Right lobe of liver (tissue), 4 donors: ENCODE measurements around the gene SSBP3.

Experiments used
- POLR2A ChIP-seq: fragments of 450-650 bp; IDR thresholded peaks from one replicate; pipeline ENCODE4 v1.6.1; 2017; ENCODE audit warnings: antibody characterized with exemption, mild to moderate bottlenecking
- TF ChIP-seq, protein P1 (sequence below), 4 donors: fragments of 200-600 bp in 3 of 4; fragments of 450-650 bp in 1 of 4; IDR thresholded peaks; one replicate each; pipeline versions ENCODE4 v1.5.1 to v1.8.0; 2016 to 2022; ENCODE audit warnings: antibody characterized with exemption in 4 of 4, mild to moderate bottlenecking in 2 of 4
- donor health status: DM: no; HTN: no; CAD: no.
- donor health status: DM: no; HTN: no; CAD: no.
- donor health status: DM: no; HTN: yes; CAD: no.

DNA sequence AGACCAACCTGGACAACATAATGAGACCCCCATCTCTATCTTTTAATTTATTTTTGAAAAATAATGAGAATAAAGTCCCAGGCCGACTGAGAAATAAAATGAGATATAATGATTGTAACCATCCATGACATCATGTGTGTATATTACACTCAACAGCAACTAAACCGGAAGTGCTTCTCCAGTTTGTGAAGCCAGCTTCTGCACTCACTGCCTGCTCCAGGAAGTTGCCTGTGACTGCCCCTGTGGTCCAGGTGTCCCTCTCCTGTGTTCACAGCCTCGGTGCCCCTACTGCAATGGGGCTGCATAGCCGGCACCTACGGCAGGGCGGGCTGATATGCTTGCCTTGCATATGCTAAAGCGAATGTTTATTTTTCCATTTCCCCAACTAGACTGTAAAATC, 68.3 kb downstream of the SSBP3 start:
- TF ChIP-seq, protein P1, sequence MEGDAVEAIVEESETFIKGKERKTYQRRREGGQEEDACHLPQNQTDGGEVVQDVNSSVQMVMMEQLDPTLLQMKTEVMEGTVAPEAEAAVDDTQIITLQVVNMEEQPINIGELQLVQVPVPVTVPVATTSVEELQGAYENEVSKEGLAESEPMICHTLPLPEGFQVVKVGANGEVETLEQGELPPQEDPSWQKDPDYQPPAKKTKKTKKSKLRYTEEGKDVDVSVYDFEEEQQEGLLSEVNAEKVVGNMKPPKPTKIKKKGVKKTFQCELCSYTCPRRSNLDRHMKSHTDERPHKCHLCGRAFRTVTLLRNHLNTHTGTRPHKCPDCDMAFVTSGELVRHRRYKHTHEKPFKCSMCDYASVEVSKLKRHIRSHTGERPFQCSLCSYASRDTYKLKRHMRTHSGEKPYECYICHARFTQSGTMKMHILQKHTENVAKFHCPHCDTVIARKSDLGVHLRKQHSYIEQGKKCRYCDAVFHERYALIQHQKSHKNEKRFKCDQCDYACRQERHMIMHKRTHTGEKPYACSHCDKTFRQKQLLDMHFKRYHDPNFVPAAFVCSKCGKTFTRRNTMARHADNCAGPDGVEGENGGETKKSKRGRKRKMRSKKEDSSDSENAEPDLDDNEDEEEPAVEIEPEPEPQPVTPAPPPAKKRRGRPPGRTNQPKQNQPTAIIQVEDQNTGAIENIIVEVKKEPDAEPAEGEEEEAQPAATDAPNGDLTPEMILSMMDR (IDR thresholded peaks at IDR 0.05), result no peak
- TF ChIP-seq POLR2A, result no peak
